AG09319 (cell line): ENCODE results near the gene KIF26B.

Source experiments
- DNase-seq: peaks from one replicate; pipeline ENCODE4 v3.0.0-alpha.2; 2010; ENCODE audit warnings: low read depth; ENCODE audit errors: extremely low read depth
- TF ChIP-seq, protein P1 (sequence below): IDR thresholded peaks from 2 replicates; pipeline ENCODE4 v1.5.1; 2011; ENCODE audit warnings: low read depth, mild to moderate bottlenecking, inconsistent platforms, low read length, moderate library complexity

KIF26B gene

DNA sequence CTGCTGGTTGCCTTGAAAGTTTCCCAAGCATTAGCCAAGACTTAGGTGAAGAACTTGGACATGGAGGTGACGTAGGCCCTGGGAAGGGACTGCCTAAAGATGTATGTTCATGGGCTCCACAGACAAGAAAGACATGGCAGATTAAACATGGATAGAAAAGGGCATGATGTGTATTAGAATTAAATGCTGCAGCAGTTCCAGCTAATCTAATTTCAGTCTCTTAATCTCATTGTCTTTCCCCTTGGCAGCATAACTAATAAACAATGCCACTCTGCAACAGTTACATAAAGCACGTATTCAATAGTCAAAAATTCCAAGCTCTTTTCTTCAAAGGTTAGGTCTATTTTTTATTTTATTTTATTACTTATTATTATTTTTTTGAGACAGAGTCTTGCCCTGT lies 251.6 kb downstream of the KIF26B start:
- TF ChIP-seq, protein P1, sequence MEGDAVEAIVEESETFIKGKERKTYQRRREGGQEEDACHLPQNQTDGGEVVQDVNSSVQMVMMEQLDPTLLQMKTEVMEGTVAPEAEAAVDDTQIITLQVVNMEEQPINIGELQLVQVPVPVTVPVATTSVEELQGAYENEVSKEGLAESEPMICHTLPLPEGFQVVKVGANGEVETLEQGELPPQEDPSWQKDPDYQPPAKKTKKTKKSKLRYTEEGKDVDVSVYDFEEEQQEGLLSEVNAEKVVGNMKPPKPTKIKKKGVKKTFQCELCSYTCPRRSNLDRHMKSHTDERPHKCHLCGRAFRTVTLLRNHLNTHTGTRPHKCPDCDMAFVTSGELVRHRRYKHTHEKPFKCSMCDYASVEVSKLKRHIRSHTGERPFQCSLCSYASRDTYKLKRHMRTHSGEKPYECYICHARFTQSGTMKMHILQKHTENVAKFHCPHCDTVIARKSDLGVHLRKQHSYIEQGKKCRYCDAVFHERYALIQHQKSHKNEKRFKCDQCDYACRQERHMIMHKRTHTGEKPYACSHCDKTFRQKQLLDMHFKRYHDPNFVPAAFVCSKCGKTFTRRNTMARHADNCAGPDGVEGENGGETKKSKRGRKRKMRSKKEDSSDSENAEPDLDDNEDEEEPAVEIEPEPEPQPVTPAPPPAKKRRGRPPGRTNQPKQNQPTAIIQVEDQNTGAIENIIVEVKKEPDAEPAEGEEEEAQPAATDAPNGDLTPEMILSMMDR, result no peak
- DNase-seq, result no peak

DNA sequence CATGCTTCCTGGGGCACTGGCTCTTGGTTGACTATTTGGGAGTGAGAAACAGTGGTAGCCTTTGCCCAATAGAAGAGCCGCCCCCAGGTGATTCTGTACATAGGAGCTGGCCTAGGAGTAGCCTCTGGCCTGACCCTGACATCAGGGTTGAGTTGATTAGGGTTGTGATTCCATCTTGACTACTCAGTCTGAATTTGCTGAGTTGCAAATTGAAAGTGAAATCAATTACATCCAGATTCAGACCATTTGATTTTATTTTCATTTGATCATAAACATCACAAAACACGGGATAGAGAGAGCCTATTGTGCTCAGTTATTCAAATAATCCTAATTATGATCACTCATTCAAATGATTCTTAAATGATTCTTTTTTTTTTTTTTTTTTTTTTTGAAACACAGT lies 253.2 kb downstream of the KIF26B start:
- DNase-seq, result no peak
- TF ChIP-seq, protein P1, result no peak

DNA sequence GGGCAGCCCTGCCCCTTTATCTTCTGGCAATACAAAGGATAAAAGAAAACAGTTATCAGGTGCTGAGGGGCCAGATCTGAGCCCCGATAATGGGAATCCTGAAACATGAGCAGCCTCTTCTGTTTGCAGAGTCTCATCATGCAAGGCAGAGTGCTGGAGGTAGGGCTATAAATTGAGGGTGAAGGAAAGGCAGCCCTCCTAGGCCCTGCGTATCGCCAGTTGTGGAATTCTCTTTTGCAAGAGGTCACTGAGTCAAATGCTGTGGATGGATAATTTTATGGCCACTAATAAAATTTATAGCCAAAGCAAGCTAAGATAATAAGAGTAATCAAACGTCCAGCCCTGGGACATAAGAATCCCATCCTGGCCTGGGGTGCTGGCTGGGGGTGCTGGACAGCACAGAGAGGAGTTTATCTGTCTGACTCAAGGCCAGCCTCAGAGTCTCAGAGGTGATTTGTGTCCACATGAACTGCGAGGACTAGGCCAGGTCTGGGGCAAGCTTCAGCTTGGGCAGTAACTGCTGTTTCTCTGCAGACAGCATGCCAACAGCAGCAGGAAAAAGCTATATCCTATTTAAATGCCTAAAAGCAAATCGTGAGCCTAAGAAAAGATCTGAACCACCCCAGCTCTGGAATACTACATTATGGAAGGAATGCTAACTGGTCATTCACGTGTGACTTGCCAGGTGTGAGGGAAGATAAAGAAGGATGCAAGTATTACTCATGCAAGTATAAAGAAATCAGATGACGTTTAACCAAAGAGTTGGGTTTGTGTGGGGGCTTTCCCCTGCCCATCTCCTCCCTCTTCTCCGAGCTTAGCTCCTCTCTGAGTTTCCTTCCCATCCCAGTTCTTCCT lies 254.8 kb downstream of the KIF26B start:
- TF ChIP-seq, protein P1, result no peak
- no peak for DNase-seq

DNA sequence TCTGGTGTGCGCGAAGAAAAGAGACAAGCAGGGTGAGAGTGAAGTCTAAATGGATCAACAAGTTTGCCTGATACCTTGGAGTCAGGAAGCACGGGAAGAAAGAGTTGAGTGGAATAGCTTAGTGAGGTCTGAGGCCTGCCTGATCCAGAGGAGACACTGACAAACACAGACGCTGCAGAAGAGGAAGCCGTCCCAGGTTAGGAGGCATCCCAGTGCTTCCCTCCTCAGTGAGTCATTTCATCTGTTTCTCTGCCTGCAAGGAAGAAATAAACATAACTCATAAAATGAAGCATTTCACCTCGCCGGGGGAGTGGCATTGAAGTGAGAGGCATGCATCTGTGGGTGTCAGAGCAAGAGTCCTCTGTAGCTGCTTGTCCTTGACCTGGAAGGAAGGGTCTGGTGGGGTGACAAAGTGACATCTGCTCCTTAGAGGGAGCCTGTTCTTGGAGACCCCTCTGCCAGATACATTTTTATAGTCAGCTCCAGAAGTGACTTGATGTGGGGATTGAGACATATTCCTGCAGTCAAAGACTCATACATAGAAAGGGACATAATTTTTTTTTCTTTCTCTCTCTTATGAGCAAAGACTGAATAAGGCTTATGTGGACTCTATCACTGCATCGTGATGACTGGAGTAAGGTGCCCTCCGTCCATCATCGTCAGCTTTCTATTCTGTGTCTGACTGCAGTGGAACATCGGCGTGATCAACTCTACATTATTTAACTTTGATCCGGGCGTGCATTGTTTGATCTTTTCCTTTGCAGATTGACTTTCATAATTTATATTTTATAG lies 256.7 kb downstream of the KIF26B start:
- TF ChIP-seq, protein P1, result no peak

DNA sequence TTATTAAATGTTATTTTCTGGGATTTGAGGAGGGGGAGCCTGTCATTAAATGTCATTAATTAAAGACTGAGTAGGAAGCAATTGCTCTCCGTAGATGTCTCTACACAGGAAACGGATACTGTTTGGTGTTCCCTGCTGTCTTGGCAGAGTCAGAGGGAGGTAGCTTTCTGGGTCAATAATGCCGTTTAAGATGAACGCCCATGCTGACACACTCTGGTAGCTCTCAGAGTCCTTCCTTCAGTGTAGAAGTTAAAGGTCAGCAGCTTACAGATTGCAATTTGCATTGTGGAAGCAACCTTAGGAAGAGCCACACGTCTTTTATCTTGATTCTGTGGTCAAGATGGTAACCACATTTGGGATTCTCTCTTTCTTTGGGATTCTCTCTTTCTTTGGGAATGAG lies 257.5 kb downstream of the KIF26B start:
- TF ChIP-seq, protein P1, result no peak
- DNase-seq, result no peak

More for the DNA sequence above, 256.7 kb downstream of the KIF26B start:
- DNase-seq, result no peak

DNA sequence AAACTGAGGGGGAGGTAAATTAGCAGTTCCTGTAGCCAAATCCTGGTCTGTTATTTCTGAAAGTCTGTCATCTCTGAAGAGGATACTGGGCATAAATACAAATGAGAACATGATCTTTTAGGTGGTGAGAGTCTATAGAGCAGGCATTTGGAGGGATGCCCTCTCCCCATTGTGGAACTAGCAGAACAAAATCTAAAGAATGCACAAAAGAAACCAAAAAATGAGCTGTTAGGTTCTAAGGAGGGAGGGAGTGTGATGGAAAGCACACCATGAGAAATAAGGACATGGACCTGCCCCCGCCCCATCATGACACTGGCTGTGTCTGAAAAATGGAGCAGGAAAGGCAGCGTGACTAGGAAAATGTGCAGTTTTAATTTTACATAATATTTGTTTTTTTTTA lies 262.0 kb downstream of the KIF26B start:
- no peak for DNase-seq
- TF ChIP-seq, protein P1, result no peak

DNA sequence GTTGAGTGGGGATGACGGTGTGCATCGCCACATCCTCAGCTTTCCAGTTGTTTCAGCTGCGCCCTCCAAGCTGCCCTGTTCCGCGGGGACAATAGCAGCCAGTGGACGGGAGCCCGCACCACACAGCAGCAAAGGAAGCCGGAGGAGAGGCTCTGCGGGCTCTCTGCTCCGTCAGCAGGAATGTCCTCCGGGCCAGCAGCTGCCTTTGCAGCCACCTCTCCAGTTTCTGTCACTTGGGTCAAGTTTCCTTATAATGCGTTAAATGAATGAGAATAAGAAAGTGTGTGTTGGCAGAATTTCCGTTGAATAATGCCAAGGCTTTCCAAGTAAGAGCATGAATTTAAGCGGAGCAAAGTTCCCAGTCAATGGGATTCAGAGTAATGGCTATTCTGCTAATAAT lies 263.3 kb downstream of the KIF26B start:
- no peak for DNase-seq
- TF ChIP-seq, protein P1, result no peak
